Femur (tissue), 1 donor: ENCODE measurements around the gene LCORL.
"Not testable (repeated sequence)": the region's sequence is repeated elsewhere in the genome, so short reads cannot be mapped to it uniquely, and the experiment has no call there.

ENCODE experiments used
- DNase-seq: peaks from one replicate; pipeline ENCODE4 v3.0.0-alpha.2; 2017

Gene LCORL

GRCh38 chr4:18021720-18022571 lies at the start of gene LCORL:
TSS of gene LCORL (minus strand) at chr4:18021755. CDS start at chr4:18021751, 4 bp downstream.
- peak; percentile 98 for DNase-seq

GRCh38 chr4:18069810-18070209 lies 48.3 kb upstream of the LCORL start:
- DNase-seq: no peak

GRCh38 chr4:18067031-18067430 lies 45.5 kb upstream of the LCORL start:
- DNase-seq: no peak

GRCh38 chr4:18063079-18063478 lies 41.5 kb upstream of the LCORL start:
- no peak for DNase-seq

- no peak for DNase-seq
Observed at GRCh38 chr4:18057821-18058533, 36.4 kb upstream of the LCORL start.

GRCh38 chr4:18056030-18056429 lies 34.5 kb upstream of the LCORL start:
- DNase-seq: no peak

- no peak for DNase-seq
Observed at GRCh38 chr4:18052158-18052557, 30.6 kb upstream of the LCORL start.

- DNase-seq: no peak
Observed at GRCh38 chr4:18051281-18051680, 29.7 kb upstream of the LCORL start.

GRCh38 chr4:18050448-18050847 lies 28.9 kb upstream of the LCORL start:
- no peak for DNase-seq

GRCh38 chr4:18049446-18049845 lies 27.9 kb upstream of the LCORL start:
- DNase-seq: no peak

GRCh38 chr4:18042754-18043153 lies 21.2 kb upstream of the LCORL start:
- DNase-seq: no peak

- no peak for DNase-seq
Observed at GRCh38 chr4:18042012-18042411, 20.5 kb upstream of the LCORL start.

GRCh38 chr4:18041114-18041513 lies 19.6 kb upstream of the LCORL start:
- DNase-seq: no peak

GRCh38 chr4:18039113-18039512 lies 17.6 kb upstream of the LCORL start:
- DNase-seq: no peak

GRCh38 chr4:18036369-18036768 lies 14.8 kb upstream of the LCORL start:
- DNase-seq: not testable (repeated sequence)

- no peak for DNase-seq
Observed at GRCh38 chr4:18034099-18034498, 12.5 kb upstream of the LCORL start.

GRCh38 chr4:18033111-18034085 lies 11.8 kb upstream of the LCORL start:
- DNase-seq: no peak

GRCh38 chr4:18025288-18025687 lies 3.7 kb upstream of the LCORL start:
- no peak for DNase-seq

- no peak for DNase-seq
Observed at GRCh38 chr4:18022572-18023050, 1.1 kb upstream of the LCORL start.

- DNase-seq: no peak
Observed at GRCh38 chr4:18021470-18021719, 160 bp downstream of the LCORL start.

GRCh38 chr4:18020671-18021469 lies 685 bp downstream of the LCORL start:
- peak; percentile 89 for DNase-seq

GRCh38 chr4:18020145-18020670 lies 1.3 kb downstream of the LCORL start:
- DNase-seq: peak; percentile 29
